DOHH2 (cell line): ENCODE data around the gene PROM1.

Experiments
- H3F3A ChIP-seq: fragments of 200-600 bp; sonication (generic), shearing (Covaris generic); 2 replicates; pipeline ENCODE4 v1.6.0; 2016; ENCODE audit warnings: antibody characterized with exemption, mild to moderate bottlenecking; ENCODE audit not compliant: control insufficient read depth, insufficient read depth
- H3K27ac ChIP-seq: fragments of 200-600 bp; sonication (generic); 2 replicates; pipeline ENCODE4 v1.5.1; 2014; ENCODE audit warnings: low read depth, mild to moderate bottlenecking, low read length, moderate library complexity
- H3K27me3 ChIP-seq: fragments of 200-600 bp; sonication (generic); 2 replicates; pipeline ENCODE4 v1.6.1; 2014; ENCODE audit warnings: mild to moderate bottlenecking, low read length, mixed read lengths; ENCODE audit not compliant: control insufficient read depth
- H3K36me3 ChIP-seq: fragments of 200-600 bp; sonication (generic); 2 replicates; pipeline ENCODE4 v1.6.1; 2014; ENCODE audit warnings: mild to moderate bottlenecking, low read length, moderate library complexity, mixed read lengths; ENCODE audit not compliant: control insufficient read depth
- H3K4me1 ChIP-seq: fragments of 200-600 bp; sonication (generic); 2 replicates; pipeline ENCODE4 v1.6.1; 2014; ENCODE audit warnings: mild to moderate bottlenecking, low read length, mixed read lengths; ENCODE audit not compliant: control insufficient read depth
- H3K4me2 ChIP-seq: fragments of 200-600 bp; sonication (generic); 2 replicates; pipeline ENCODE4 v1.6.0; 2014; ENCODE audit warnings: mild to moderate bottlenecking, low read length, moderate library complexity
- H3K4me3 ChIP-seq: fragments of 200-600 bp; sonication (generic); 2 replicates; pipeline ENCODE4 v1.5.1; 2014; ENCODE audit warnings: mild to moderate bottlenecking, low read length, mixed read lengths
- H3K79me2 ChIP-seq: fragments of 200-600 bp; sonication (generic); 2 replicates; pipeline ENCODE4 v1.6.1; 2014; ENCODE audit warnings: mild to moderate bottlenecking, low read length, mixed read lengths; ENCODE audit not compliant: control insufficient read depth
- H3K9me2 ChIP-seq: fragments of 200-600 bp; sonication (generic); replicated peaks from 2 replicates; pipeline ENCODE4 v1.6.1; 2014; ENCODE audit warnings: mild to moderate bottlenecking, low read length, mixed read lengths; ENCODE audit not compliant: control insufficient read depth
- H3K9me3 ChIP-seq: fragments of 200-600 bp; sonication (generic); 2 replicates; pipeline ENCODE4 v1.6.1; 2014; ENCODE audit warnings: antibody characterized with exemption, low read length, mixed read lengths; ENCODE audit not compliant: control insufficient read depth, insufficient read depth
- H4K20me1 ChIP-seq: fragments of 200-600 bp; sonication (generic); 2 replicates; pipeline ENCODE4 v1.6.0; 2014; ENCODE audit warnings: low read depth, mild to moderate bottlenecking, antibody characterized with exemption, low read length, moderate library complexity; ENCODE audit not compliant: control insufficient read depth, insufficient read depth
- CTCF ChIP-seq: fragments of 200-600 bp; sonication (generic); IDR thresholded peaks from one replicate; pipeline ENCODE4 v1.5.1; 2014; ENCODE audit warnings: antibody characterized with exemption, mild to moderate bottlenecking, low read depth, low read length; ENCODE audit not compliant: poor library complexity, severe bottlenecking
- EZH2phosphoT487 ChIP-seq: fragments of 200-600 bp; sonication (generic); IDR thresholded peaks from 2 replicates; pipeline ENCODE4 v1.6.1; 2017; ENCODE audit warnings: borderline replicate concordance, mild to moderate bottlenecking, antibody characterized with exemption, low read length, moderate library complexity, mixed read lengths

The PROM1 gene

GRCh38 chr4:15958562-15958961, 125.3 kb downstream of the PROM1 start:
- Histone ChIP-seq H3K4me1 (peaks cover 4% of the 10 kb centered on the region), H3K36me3 (no peaks in the 10 kb centered on the region), H3K9me3 (peaks cover 5% of the 10 kb centered on the region; the same call in 1 of the 2 replicates), H3K79me2 (no peaks in the 10 kb centered on the region), H3K9me2 (no peaks in the 10 kb centered on the region), H3K4me2 (no peak overlapping the region), H3F3A (no peaks in the 10 kb centered on the region), H4K20me1 (no peaks in the 10 kb centered on the region), H3K27me3 (0 out of 2 replicates have a peak, but pooled peaks cover 3% of the 10 kb centered on the region), H3K4me3 (no peak overlapping the region), H3K27ac (no peak overlapping the region)
- TF ChIP-seq EZH2phosphoT487 (no peak), CTCF (no peak)

GRCh38 chr4:15956179-15956850, 127.5 kb downstream of the PROM1 start:
- H3K27ac ChIP-seq: no peak overlapping the region
- 0 out of 2 replicates have a peak, but pooled peaks cover 3% of the 10 kb centered on the region for H3K27me3 ChIP-seq
- no peak overlapping the region for H3K4me3 ChIP-seq
- no peaks in the 10 kb centered on the region for H3K36me3 ChIP-seq
- peaks cover 5% of the 10 kb centered on the region; the same call in 1 of the 2 replicates for H3K9me3 ChIP-seq
- no peaks in the 10 kb centered on the region for H3K79me2 ChIP-seq
- no peaks in the 10 kb centered on the region for H4K20me1 ChIP-seq
- H3K4me2 ChIP-seq: no peak overlapping the region
- peaks cover 4% of the 10 kb centered on the region for H3K4me1 ChIP-seq
- H3F3A ChIP-seq: no peaks in the 10 kb centered on the region
- TF ChIP-seq CTCF (peak; percentile 96), EZH2phosphoT487 (no peak)
- H3K9me2 ChIP-seq: no peaks in the 10 kb centered on the region

GRCh38 chr4:15955670-15956069, 128.2 kb downstream of the PROM1 start:
- no peak overlapping the region for H3K4me3 ChIP-seq
- peaks cover 4% of the 10 kb centered on the region for H3K4me1 ChIP-seq
- 0 out of 2 replicates have a peak, but pooled peaks cover 3% of the 10 kb centered on the region for H3K27me3 ChIP-seq
- H3K4me2 ChIP-seq: no peak overlapping the region
- no peaks in the 10 kb centered on the region for H3F3A ChIP-seq
- no peak overlapping the region for H3K27ac ChIP-seq
- H3K9me2 ChIP-seq: no peaks in the 10 kb centered on the region
- no peaks in the 10 kb centered on the region for H4K20me1 ChIP-seq
- no peaks in the 10 kb centered on the region for H3K36me3 ChIP-seq
- H3K9me3 ChIP-seq: peaks cover 5% of the 10 kb centered on the region; the same call in 1 of the 2 replicates
- H3K79me2 ChIP-seq: no peaks in the 10 kb centered on the region
- TF ChIP-seq EZH2phosphoT487: no peak
- no peak for TF ChIP-seq CTCF
